H1 (cell line): ENCODE measurements around the gene IRGC. TPM values are rescaled to one million over a fixed set of nuclear protein-coding genes. Genes with fewer than 3 reads are reported as not detected.

Experiments
- CTCF ChIA-PET: fragments of 300-600 bp; sonication (Branson Sonifier 250); formaldehyde crosslinking; loops from one replicate; lab custom pipeline; 2021; ENCODE audit not compliant: partially characterized antibody; lab: Charles Lee
- POLR2A ChIA-PET: fragments of 300-600 bp; sonication (Branson Sonifier 250); formaldehyde crosslinking; loops from one replicate; lab custom pipeline; 2021; ENCODE audit warnings: inconsistent platforms; ENCODE audit not compliant: partially characterized antibody; lab: Charles Lee
- DNase-seq, 2 experiments: peaks; one replicate each; pipeline versions ENCODE4 v3.0.0 to v3.0.0-alpha.2; 2010 to 2022; ENCODE audit warnings: low spot score in 2 of 2, low read depth in 1 of 2, mixed read lengths in 1 of 2
- FAIRE-seq: peaks from 2 replicates; lab custom pipeline; 2011; peaks lifted over from hg19 to GRCh38; lab: Jason Lieb, UNC
- H2AFZ ChIP-seq: 2 replicates; pipeline ENCODE4 v1.8.1; 2012; ENCODE audit warnings: low read length, inconsistent platforms
- H2AK5ac ChIP-seq: 2 replicates; pipeline ENCODE4 v1.6.1; 2013; ENCODE audit warnings: low read depth, low read length
- H2BK120ac ChIP-seq: replicated peaks from 2 replicates; pipeline ENCODE3; 2013; ENCODE audit warnings: low read depth, low read length, inconsistent platforms
- H2BK12ac ChIP-seq: 2 replicates; pipeline ENCODE4 v1.6.1; 2013; ENCODE audit warnings: low read depth, low read length
- H2BK15ac ChIP-seq: 2 replicates; pipeline ENCODE4 v1.6.1; 2013; ENCODE audit warnings: low read length
- H2BK20ac ChIP-seq: 2 replicates; pipeline ENCODE4 v1.6.1; 2013; ENCODE audit warnings: low read length
- H2BK5ac ChIP-seq: 2 replicates; pipeline ENCODE4 v1.6.1; 2013; ENCODE audit warnings: low read depth, low read length
- H3K14ac ChIP-seq: 2 replicates; pipeline ENCODE4 v1.6.1; 2013; ENCODE audit warnings: inconsistent platforms; ENCODE audit not compliant: insufficient read length
- H3K18ac ChIP-seq: 2 replicates; pipeline ENCODE4 v1.6.1; 2013; ENCODE audit warnings: low read length; ENCODE audit errors: extremely low read depth
- H3K23ac ChIP-seq: 2 replicates; pipeline ENCODE4 v1.6.1; 2013; ENCODE audit warnings: inconsistent platforms; ENCODE audit not compliant: insufficient read length
- H3K23me2 ChIP-seq: 2 replicates; pipeline ENCODE4 v1.6.1; 2013; ENCODE audit warnings: low read depth, low read length
- H3K27ac ChIP-seq: 2 replicates; pipeline ENCODE4 v1.6.1; 2011; ENCODE audit warnings: low read depth, low read length, inconsistent platforms
- H3K27me3 ChIP-seq, 4 experiments: replicated peaks in 1 of 4; 1 replicate in 1 of 4; 2 replicates in 3 of 4; pipeline versions ENCODE4 v1.6.1 to v1.8.1; 2011 to 2013; ENCODE audit warnings: low read length in 3 of 4, mild to moderate bottlenecking in 3 of 4, inconsistent platforms in 2 of 4, mixed read lengths in 2 of 4, moderate library complexity in 1 of 4; ENCODE audit not compliant: control insufficient read depth in 3 of 4, insufficient read depth in 3 of 4; ENCODE audit errors: extremely low read depth in 1 of 4
- H3K36me3 ChIP-seq, 4 experiments: 2 replicates each; pipeline versions ENCODE4 v1.6.1 to v1.8.1; 2011 to 2013; ENCODE audit warnings: mild to moderate bottlenecking in 4 of 4, low read length in 3 of 4, moderate library complexity in 2 of 4, control low read depth in 1 of 4, inconsistent platforms in 1 of 4; ENCODE audit not compliant: insufficient read depth in 4 of 4, control insufficient read depth in 2 of 4
- H3K4ac ChIP-seq: replicated peaks from 2 replicates; pipeline ENCODE3; 2013; ENCODE audit warnings: low read length, low read depth, mixed read lengths, inconsistent platforms; ENCODE audit not compliant: insufficient read length
- H3K4me1 ChIP-seq, 4 experiments: replicated peaks in 1 of 4; 1 replicate in 1 of 4; 2 replicates in 3 of 4; pipeline versions ENCODE4 v1.6.1 to v1.8.1; 2011 to 2013; ENCODE audit warnings: low read length in 3 of 4, inconsistent platforms in 2 of 4, mixed read lengths in 1 of 4; ENCODE audit not compliant: insufficient read depth in 4 of 4, control insufficient read depth in 3 of 4
- H3K4me2 ChIP-seq, 2 experiments: 2 replicates each; pipeline versions ENCODE4 v1.6.1 to v1.8.1; 2011 to 2013; ENCODE audit warnings: low read depth in 2 of 2, low read length in 2 of 2, control low read depth in 1 of 2, inconsistent platforms in 1 of 2, mild to moderate bottlenecking in 1 of 2; ENCODE audit not compliant: insufficient read depth in 1 of 2
- H3K4me3 ChIP-seq, 4 experiments: fragments of 200-600, 300-600 bp in 1 of 4; sonication (generic), shearing (Covaris generic), sonication (Bioruptor Twin) in 1 of 4; 2 replicates each; pipeline versions ENCODE4 v1.5.1 to v1.8.1; 2011 to 2016; ENCODE audit warnings: low read length in 4 of 4, low read depth in 3 of 4, control low read depth in 2 of 4, inconsistent platforms in 2 of 4, mild to moderate bottlenecking in 2 of 4, mixed read lengths in 1 of 4, moderate library complexity in 1 of 4; ENCODE audit not compliant: insufficient read depth in 2 of 4; ENCODE audit errors: extremely low read depth in 1 of 4
- H3K56ac ChIP-seq: replicated peaks from 2 replicates; pipeline ENCODE3; 2013; ENCODE audit warnings: low read depth, mild to moderate bottlenecking, mixed read lengths, low read length, inconsistent platforms; ENCODE audit not compliant: insufficient read length
- H3K79me1 ChIP-seq: 2 replicates; pipeline ENCODE4 v1.6.1; 2013; ENCODE audit warnings: low read depth, low read length, control low read depth
- H3K79me2 ChIP-seq, 2 experiments: 2 replicates each; pipeline versions ENCODE4 v1.6.1 to v1.8.1; 2012 to 2013; ENCODE audit warnings: low read length in 2 of 2, mild to moderate bottlenecking in 2 of 2, inconsistent platforms in 1 of 2; ENCODE audit not compliant: insufficient read depth in 2 of 2, control insufficient read depth in 1 of 2
- H3K9ac ChIP-seq, 4 experiments: replicated peaks in 1 of 4; 1 replicate in 1 of 4; 2 replicates in 3 of 4; pipeline versions ENCODE4 v1.6.1 to v1.8.1; 2011 to 2013; ENCODE audit warnings: low read depth in 3 of 4, low read length in 3 of 4, control low read depth in 2 of 4, mild to moderate bottlenecking in 2 of 4, moderate library complexity in 2 of 4, inconsistent platforms in 1 of 4; ENCODE audit errors: extremely low read depth in 1 of 4
- H3K9me3 ChIP-seq, 2 experiments: 2 replicates each; pipeline versions ENCODE4 v1.6.1 to v1.8.1; 2012 to 2013; ENCODE audit warnings: mild to moderate bottlenecking in 2 of 2, moderate library complexity in 2 of 2, control low read depth in 1 of 2, inconsistent platforms in 1 of 2, low read depth in 1 of 2, low read length in 1 of 2, mixed read lengths in 1 of 2; ENCODE audit not compliant: insufficient read depth in 2 of 2
- H4K20me1 ChIP-seq, 2 experiments: replicated peaks in 1 of 2; 2 replicates each; pipeline versions ENCODE3 to v1.8.1; 2011 to 2013; ENCODE audit warnings: inconsistent platforms in 2 of 2, low read length in 2 of 2, mild to moderate bottlenecking in 1 of 2; ENCODE audit not compliant: insufficient read depth in 2 of 2, control insufficient read depth in 1 of 2
- H4K5ac ChIP-seq: 2 replicates; pipeline ENCODE4 v1.6.1; 2013; ENCODE audit warnings: low read length, low read depth, mixed read lengths, inconsistent platforms; ENCODE audit not compliant: insufficient read length
- H4K8ac ChIP-seq: 2 replicates; pipeline ENCODE4 v1.8.0; 2013; ENCODE audit warnings: mild to moderate bottlenecking, moderate library complexity, low read length, inconsistent platforms; ENCODE audit not compliant: insufficient read depth; ENCODE audit errors: extremely low read depth
- H4K91ac ChIP-seq: replicated peaks from 2 replicates; pipeline ENCODE3; 2013; ENCODE audit warnings: low read length, mixed read lengths, inconsistent platforms; ENCODE audit not compliant: insufficient read length
- CBX8 ChIP-seq: fragments of 300-800, 300-1000 bp; sonication (generic); IDR thresholded peaks from 2 replicates; pipeline ENCODE4 v1.7.1; 2016; ENCODE audit warnings: low read depth, low read length, borderline replicate concordance
- CHD2 ChIP-seq: IDR thresholded peaks from 2 replicates; pipeline ENCODE4 v1.6.1; 2012; ENCODE audit warnings: low read length, improper control_type of control experiment
- WGBS, 2 experiments: shearing (Covaris generic) in 1 of 2; methylation state at CpG; one replicate each; pipeline versions ENCODE4 v1.1.6 to v1.1.7; 2013 to 2015; ENCODE audit warnings: low lambda C conversion rate in 2 of 2, mixed read lengths in 2 of 2, inconsistent platforms in 1 of 2, low coverage in 1 of 2, missing lambda C conversion rate in 1 of 2; ENCODE audit not compliant: insufficient replicate concordance in 2 of 2, insufficient coverage in 1 of 2, insufficient read length in 1 of 2; ENCODE audit errors: extremely low coverage in 1 of 2, missing lambda C conversion rate in 1 of 2; 5-methylcytosine and 5-hydroxymethylcytosine counted together
- polyA plus RNA-seq, 7 experiments: library from polyadenylated mRNA; depleted of rRNA in 3 of 7; stranded (reverse) in 5 of 7; unstranded in 2 of 7; fragments of >200 nt in 5 of 7; fragments of 200-250 nt in 2 of 7; gene quantifications; 1 replicate in 5 of 7; 2 replicates in 1 of 7; 4 replicates in 1 of 7; pipeline versions ENCODE4 v1.2.1 to v1.2.3, GENCODE V29; 2011 to 2013; ENCODE audit warnings: missing spikeins in 2 of 7, mixed read lengths in 2 of 7
- total RNA-seq: library from RNA; stranded (reverse); fragmentation: NEBNext Ultra II Directional; extraction: Animal tissue kit (Norgen Biotek cat#: 25700); gene quantifications from 2 replicates; pipeline ENCODE4 v1.2.1, GENCODE V29; 2021

The IRGC gene
- total and polyA plus RNA-seq, 2 of the 8 experiments (the other 6 are each of a cell fraction or from before 2014, with no cell fraction given), result not detected

DNA sequence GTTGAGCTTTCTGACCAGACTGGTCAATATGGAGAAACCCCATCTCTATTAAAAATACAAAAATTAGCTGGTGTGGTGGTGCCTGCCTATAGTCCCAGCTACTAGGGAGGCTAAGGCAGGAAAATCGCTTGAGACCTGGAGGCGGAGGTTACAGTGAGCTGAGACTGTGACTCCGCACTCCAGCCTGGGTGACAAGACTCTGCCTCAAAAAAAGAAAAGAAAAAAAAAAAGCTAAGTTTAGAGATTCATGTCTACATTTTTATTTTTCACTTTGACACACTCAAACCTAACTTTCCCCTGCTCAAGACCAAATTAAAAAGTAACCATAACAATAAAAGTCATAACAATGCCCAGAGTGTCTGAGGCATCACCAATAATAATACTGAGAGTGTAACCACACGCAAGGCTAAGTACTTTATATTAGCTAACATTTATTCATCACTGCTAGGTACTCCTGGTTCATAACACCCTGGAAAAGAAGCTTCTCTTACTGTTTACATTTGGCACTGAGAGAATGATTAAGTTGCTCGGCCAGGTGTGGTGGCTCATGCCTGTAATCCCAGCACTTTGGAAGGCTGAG lies 5.7 kb downstream of the IRGC start:
- H2AFZ ChIP-seq, result no peak overlapping the region
- no peak for TF ChIP-seq CBX8
- no peak for TF ChIP-seq CHD2

More for the DNA sequence above, 5.7 kb downstream of the IRGC start:
- no peaks in the 10 kb centered on the region for H3K27me3 ChIP-seq
- H3K9me3 ChIP-seq, result no peaks in the 10 kb centered on the region
- no peak overlapping the region for H3K23ac ChIP-seq
- H3K23me2 ChIP-seq, result no peaks in the 10 kb centered on the region
- no peak overlapping the region for H3K9ac ChIP-seq
- H2BK5ac ChIP-seq, result no peak overlapping the region
- no peak overlapping the region for H4K91ac ChIP-seq
- DNase-seq, result no peak
- no peak for FAIRE-seq
- no peak overlapping the region for H3K27ac ChIP-seq
- H3K4me1 ChIP-seq, result no peaks in the 10 kb centered on the region
- no peaks in the 10 kb centered on the region for H4K20me1 ChIP-seq
- no peak overlapping the region for H2BK15ac ChIP-seq
- no peaks in the 10 kb centered on the region for H3K79me2 ChIP-seq
- no peak overlapping the region for H2BK20ac ChIP-seq
- H2BK12ac ChIP-seq, result no peak overlapping the region
- no peak overlapping the region for H3K56ac ChIP-seq
- H2BK120ac ChIP-seq, result no peak overlapping the region
- ChIA-PET CTCF (interaction anchor here (0.6 to 1.6 kb wide), 14 partner anchors 9 to 328 kb away, joined by 3 to 6 read pairs (median 3); partner anchors contain the start of gene PLAUR), POLR2A (interaction anchor here (0.9 to 1.0 kb wide), 2 partner anchors 15 to 53 kb away, joined by 3 read pairs; no protein-coding TSS in a partner anchor)
- no peak overlapping the region for H3K4me2 ChIP-seq
- H3K4me3 ChIP-seq, result no peak overlapping the region
- H3K4ac ChIP-seq, result no peak overlapping the region
- no peak overlapping the region for H3K18ac ChIP-seq
- H2AK5ac ChIP-seq, result no peak overlapping the region
- no peaks in the 10 kb centered on the region for H3K79me1 ChIP-seq
- H3K14ac ChIP-seq, result no peak overlapping the region
- H3K36me3 ChIP-seq, result no peaks in the 10 kb centered on the region
- no peak overlapping the region for H4K8ac ChIP-seq
- WGBS, 2 experiments, result 84% methylated on average over 5 of the region's 5 CpGs; no CpG with 5 or more reads in 1 of the 2 experiments
- H4K5ac ChIP-seq, result no peak overlapping the region
